HUES64 (cell line): ENCODE results near the gene LGALS4.

Source experiments
- H3K27ac ChIP-seq: 2 replicates; pipeline ENCODE4 v1.7.0; 2013; ENCODE audit warnings: low read depth, low read length, inconsistent platforms
- H3K27me3 ChIP-seq: 2 replicates; pipeline ENCODE4 v1.6.1; 2013; ENCODE audit warnings: mild to moderate bottlenecking, low read length; ENCODE audit not compliant: insufficient read depth
- H3K36me3 ChIP-seq: 2 replicates; pipeline ENCODE4 v1.6.1; 2013; ENCODE audit warnings: mild to moderate bottlenecking, low read length; ENCODE audit not compliant: insufficient read depth
- H3K4me1 ChIP-seq: 2 replicates; pipeline ENCODE4 v1.6.1; 2013; ENCODE audit warnings: mild to moderate bottlenecking, low read length, moderate library complexity; ENCODE audit not compliant: insufficient read depth
- H3K4me3 ChIP-seq: 2 replicates; pipeline ENCODE4 v1.5.1; 2013; ENCODE audit warnings: mild to moderate bottlenecking, low read length, moderate library complexity
- H3K9ac ChIP-seq: 2 replicates; pipeline ENCODE4 v1.6.1; 2013; ENCODE audit warnings: mild to moderate bottlenecking, low read depth, low read length
- H3K9me3 ChIP-seq: 2 replicates; pipeline ENCODE4 v1.6.1; 2013; ENCODE audit warnings: low read depth, low read length; ENCODE audit not compliant: insufficient read depth
- WGBS: fragments of 150-250, 120-280 bp; methylation state at CpG from one replicate; pipeline ENCODE4 v1.1.7; 2013; ENCODE audit warnings: missing lambda C conversion rate; 5-methylcytosine and 5-hydroxymethylcytosine counted together

Gene LGALS4

DNA sequence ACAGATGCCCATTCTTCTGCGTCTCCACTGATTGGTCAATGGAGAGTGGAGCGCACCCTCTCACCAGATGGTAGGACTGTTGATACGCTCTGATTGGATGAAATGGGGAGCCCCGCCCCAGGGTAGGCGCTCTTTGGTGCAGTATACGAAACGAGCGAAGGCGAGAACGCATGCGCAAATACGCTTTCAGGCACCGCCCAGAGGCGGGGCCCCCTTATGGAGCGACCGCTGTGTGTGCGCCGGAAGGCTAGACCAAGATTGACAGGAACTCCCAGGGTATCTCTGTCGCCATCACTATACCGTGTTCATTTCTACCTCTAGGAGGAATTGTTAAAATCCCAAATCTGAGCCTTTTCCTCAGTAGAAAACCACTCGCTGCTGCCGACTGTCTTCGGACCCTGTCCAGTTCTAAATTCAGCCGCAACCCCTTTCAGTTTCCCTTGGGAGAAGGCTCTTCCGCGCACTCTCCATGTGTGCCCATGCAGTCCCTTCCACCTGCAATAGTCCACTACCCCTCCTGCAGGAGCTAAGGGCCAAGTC lies 37.8 kb upstream of the LGALS4 start:
- WGBS: under 1% methylated on average over 26 of the region's 26 CpGs
- no peaks in the 10 kb centered on the region for H3K27me3 ChIP-seq
- H3K9ac ChIP-seq: peak overlapping the region; percentile 35; the same call in 1 of the 2 replicates
- no peaks in the 10 kb centered on the region for H3K9me3 ChIP-seq
- H3K4me3 ChIP-seq: peak overlapping the region; percentile 67
- H3K27ac ChIP-seq: peak overlapping the region; percentile 90
- peaks cover 3% of the 10 kb centered on the region; the same call in 1 of the 2 replicates for H3K4me1 ChIP-seq
- peaks cover 29% of the 10 kb centered on the region for H3K36me3 ChIP-seq

DNA sequence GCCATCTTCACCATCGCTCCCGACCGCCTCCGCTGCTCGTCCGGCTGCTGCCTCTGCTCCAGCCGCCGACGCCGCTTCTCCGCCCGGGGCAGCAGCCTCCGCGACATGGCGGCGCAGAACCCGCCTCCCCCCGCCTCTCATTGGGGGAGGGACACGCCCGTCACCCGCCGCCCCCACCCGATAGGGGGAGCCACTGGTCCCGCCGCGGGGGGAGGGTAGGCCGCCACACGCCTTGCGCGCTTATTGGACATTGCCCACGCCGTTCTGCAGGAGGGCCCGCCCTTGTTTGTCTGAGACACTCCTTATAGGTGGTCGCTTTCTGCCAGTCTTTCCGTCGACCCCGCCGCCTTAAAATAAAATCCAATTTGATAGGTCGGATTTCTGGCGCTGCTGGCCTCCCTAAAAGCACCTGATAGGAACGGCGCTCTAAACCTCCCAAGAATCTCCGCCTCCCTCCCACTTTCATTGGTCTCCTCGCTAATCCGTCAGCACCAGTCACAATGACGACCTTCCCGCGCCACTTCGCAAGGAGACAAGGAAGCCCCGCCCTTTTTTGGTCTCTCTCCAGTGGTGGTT lies 37.2 kb upstream of the LGALS4 start, which contains the start of gene HNRNPL:
HNRNPL (minus strand) TSS at position 127 of the 576 bp plus-strand sequence; CDS start at position 107, 20 bp downstream.
- WGBS: under 1% methylated on average over 50 of the region's 50 CpGs
- Histone ChIP-seq H3K27me3 (no peaks in the 10 kb centered on the region), H3K9ac (peak within 1 kb of the TSS; percentile 96), H3K36me3 (peaks cover 35% of the 10 kb centered on the region), H3K9me3 (no peaks in the 10 kb centered on the region), H3K27ac (peak within 1 kb of the TSS; percentile 100), H3K4me1 (peaks cover 3% of the 10 kb centered on the region; the same call in 1 of the 2 replicates), H3K4me3 (peak within 1 kb of the TSS; percentile 78)

DNA sequence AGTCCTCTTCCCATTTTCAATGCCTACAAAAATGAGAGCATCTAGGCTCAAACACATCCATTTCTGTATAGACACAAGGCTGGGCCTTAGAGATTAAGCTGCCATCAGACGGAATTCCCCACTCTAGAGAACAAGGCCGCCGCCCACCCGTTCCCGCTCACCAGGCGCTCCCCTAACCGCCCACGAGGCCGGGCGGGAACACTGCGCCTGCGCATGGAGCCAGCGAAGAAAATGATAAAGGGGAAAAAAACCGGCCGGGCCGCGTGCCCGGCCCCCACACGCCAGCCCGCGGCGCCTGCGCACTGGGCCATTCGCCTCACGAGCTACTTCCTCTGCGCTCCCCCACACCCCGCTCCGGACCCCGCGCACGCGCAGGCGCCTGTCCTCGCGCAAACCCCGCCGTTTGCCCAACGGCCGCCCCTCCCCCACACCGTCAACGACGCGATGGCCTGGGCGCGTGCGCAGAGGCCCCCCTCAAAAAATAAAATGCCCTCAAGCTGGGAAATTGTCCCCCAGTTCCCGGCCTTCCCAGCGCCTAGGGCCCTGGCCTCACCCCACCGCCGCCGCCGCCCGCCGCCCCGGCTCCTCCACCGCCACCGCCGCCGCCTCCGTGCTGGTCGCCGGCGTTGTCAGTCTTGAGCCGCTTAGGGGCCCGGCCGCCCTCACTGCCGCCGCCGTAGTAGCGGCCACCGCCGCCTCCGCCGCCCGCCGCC lies 36.6 kb upstream of the LGALS4 start:
- H3K36me3 ChIP-seq: peaks cover 41% of the 10 kb centered on the region
- H3K4me3 ChIP-seq: peak overlapping the region; percentile 78
- peaks cover 3% of the 10 kb centered on the region; the same call in 1 of the 2 replicates for H3K4me1 ChIP-seq
- peak overlapping the region; percentile 100 for H3K27ac ChIP-seq
- peak overlapping the region; percentile 96 for H3K9ac ChIP-seq
- H3K9me3 ChIP-seq: no peaks in the 10 kb centered on the region
- under 1% methylated on average over 76 of the region's 76 CpGs for WGBS
- H3K27me3 ChIP-seq: no peaks in the 10 kb centered on the region

DNA sequence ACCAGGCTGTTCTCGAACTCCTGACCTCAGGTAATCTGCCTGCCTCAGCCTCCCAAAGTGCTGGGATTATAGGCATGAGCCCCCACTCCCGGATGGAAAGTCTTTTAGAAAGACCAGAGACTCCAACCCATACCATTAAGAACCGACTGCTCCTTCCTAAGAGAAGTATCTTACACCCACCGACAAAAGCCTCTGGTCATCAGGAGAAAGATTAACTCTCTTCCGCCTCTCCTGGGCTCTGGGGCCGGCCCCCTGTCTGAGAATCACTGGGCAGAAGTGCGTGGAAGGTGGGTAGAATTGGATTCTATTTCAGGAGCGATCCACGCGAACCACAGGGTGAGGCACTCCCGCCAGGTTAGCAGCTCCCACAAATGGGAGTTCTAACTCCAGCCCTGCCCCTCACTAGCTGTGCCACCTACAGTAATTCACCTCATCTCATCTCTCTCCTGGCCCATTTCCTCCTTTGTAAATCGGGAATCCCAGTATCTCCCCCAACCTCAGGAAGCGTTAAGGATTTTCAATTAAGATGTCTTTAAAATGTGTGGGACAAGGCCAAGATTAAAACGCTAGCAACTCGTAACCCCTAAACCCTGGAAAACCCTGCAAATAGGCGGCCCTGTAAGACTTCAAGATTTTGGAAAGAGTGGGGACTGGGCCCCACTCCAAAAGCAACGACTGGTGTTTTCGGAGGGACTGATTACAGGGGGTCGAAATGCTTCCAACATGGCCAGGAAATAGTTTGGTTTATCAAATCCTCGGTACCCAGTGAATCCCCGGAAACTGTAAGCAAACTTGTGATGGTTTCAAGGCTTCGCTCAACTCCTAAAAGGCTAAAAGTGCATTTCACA lies 35.8 kb upstream of the LGALS4 start:
- Histone ChIP-seq H3K27ac (peak overlapping the region; percentile 100), H3K4me3 (peak overlapping the region; percentile 78), H3K9ac (peak overlapping the region; percentile 96), H3K36me3 (peaks cover 49% of the 10 kb centered on the region), H3K9me3 (no peaks in the 10 kb centered on the region), H3K27me3 (no peaks in the 10 kb centered on the region), H3K4me1 (peaks cover 3% of the 10 kb centered on the region; the same call in 1 of the 2 replicates)
- 25% methylated on average over 21 of the region's 22 CpGs for WGBS

DNA sequence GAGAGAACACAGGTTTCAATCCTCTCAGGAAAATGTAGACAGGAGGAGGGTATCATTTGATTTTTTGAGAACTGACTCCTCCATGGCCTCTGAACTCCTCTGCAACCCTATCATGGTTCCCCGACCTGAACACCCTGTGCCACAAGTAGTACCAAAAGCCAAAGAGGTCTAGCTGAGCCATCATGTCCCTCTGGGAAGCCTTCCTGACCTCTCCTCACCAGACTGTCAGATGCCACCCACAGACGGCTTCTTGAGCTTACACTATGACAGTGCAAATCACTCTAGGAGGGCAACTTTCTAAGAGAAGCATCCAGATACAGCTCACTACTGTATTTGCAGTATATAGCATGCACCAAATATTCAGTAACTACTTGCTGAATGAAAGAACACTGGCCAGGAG lies 33.4 kb upstream of the LGALS4 start:
- peaks cover 73% of the 10 kb centered on the region for H3K36me3 ChIP-seq
- H3K27ac ChIP-seq: no peak overlapping the region
- peaks cover 3% of the 10 kb centered on the region; the same call in 1 of the 2 replicates for H3K4me1 ChIP-seq
- no peak overlapping the region for H3K4me3 ChIP-seq
- H3K27me3 ChIP-seq: no peaks in the 10 kb centered on the region
- H3K9me3 ChIP-seq: no peaks in the 10 kb centered on the region
- WGBS: 93% methylated on average over 2 of the region's 2 CpGs
- H3K9ac ChIP-seq: no peak overlapping the region; the same call in 1 of the 2 replicates

DNA sequence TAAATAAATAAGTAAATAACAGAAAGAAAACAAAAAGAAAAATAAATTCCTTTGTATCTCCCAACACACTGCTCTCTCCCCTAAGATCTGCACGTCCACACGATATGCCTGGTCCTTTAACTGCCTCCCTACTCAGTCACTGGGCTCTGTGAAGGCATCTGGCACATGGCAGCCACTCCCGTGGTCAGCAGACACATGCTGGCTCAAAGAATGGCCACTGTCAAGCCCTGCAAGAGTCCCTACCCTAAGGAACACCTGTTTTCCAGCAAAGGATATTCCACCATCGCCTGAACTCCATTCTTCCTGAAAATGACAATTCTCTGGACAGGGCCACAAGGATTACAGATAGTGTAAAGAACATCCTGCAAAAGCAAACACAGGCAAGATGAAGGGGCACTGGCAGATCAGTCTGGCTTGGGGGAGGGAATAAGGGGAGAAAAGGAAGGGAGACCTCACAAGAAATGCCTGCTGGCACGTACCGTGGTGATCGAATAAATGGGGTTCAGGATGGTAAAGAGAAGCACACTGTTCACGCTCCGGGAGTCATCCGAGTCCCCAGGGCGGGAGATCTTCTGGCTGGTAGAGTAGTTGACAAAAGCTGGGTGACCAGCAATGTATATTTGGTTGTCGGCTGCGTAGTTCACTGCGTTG lies 32.8 kb upstream of the LGALS4 start:
- Histone ChIP-seq H3K4me3 (no peak overlapping the region), H3K27me3 (no peaks in the 10 kb centered on the region), H3K27ac (no peak overlapping the region), H3K4me1 (peaks cover 3% of the 10 kb centered on the region; the same call in 1 of the 2 replicates), H3K36me3 (peaks cover 79% of the 10 kb centered on the region), H3K9me3 (no peaks in the 10 kb centered on the region), H3K9ac (no peak overlapping the region)
- WGBS: 97% methylated on average over 14 of the region's 14 CpGs

DNA sequence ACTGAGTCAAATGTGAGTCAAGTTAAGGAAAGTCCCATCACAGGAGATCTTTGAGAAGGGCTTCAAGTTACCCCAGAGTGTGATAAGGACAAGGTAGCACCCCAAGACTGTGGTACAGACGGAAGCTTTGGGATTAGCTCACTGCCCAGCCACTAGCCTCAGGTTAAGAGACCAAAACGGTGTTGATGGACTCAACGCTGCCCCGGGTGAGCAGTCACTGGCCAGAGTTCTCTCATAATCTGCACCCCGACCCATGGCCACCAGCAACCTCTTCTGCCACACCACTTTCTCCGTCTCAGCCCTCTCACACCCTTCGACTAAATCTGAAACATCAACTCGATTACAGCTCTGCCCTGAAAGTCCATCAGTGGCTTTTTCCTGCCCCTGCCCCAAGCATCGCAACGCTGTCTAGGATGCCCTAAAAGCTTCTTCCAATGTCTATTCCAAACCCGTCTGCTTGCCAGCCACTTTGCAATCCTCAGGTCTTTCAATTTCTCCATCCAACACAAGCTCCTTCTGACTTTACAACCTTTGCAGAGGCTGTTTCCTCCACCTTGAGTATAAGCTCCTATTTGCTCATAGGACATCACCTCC lies 31.4 kb upstream of the LGALS4 start:
- Histone ChIP-seq H3K27me3 (no peaks in the 10 kb centered on the region), H3K4me3 (no peak overlapping the region), H3K4me1 (peaks cover 3% of the 10 kb centered on the region; the same call in 1 of the 2 replicates), H3K36me3 (peaks cover 92% of the 10 kb centered on the region), H3K9me3 (no peaks in the 10 kb centered on the region), H3K27ac (no peak overlapping the region), H3K9ac (no peak overlapping the region)
- WGBS: 95% methylated on average over 11 of the region's 11 CpGs

DNA sequence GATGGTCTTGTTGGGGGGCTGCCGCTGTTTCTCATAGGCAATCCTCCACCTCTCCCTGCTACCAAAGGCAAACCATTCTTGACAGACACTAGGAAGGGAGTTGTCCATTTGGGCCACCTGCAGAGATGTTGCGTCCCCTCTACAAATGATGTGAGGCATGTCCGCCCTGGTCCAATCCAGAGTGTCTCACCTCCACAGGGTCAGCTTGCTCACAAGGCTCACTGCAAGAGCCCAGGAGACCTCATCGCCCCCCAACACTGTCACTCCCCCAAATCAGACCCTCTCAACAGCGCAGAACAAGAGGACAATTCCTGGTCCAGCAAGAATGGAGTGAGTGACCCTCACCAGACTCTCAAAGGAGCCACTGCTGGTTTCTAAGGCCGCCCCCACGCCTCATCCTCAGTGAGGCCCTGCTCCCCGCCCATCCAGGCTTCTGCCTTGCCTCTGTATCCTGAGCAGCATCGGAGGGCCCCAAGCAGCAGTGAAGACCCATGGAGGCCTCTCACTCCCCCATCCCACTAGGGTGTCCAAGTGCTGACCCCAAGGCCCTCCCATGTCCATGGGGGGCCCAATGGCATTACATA lies 30.5 kb upstream of the LGALS4 start:
- Histone ChIP-seq H3K36me3 (peaks cover 98% of the 10 kb centered on the region), H3K27ac (no peak overlapping the region), H3K4me3 (no peak overlapping the region), H3K9me3 (no peaks in the 10 kb centered on the region), H3K27me3 (no peaks in the 10 kb centered on the region), H3K4me1 (no peaks in the 10 kb centered on the region; the same call in 1 of the 2 replicates), H3K9ac (no peak overlapping the region)
- WGBS: 96% methylated on average over 9 of the region's 9 CpGs

DNA sequence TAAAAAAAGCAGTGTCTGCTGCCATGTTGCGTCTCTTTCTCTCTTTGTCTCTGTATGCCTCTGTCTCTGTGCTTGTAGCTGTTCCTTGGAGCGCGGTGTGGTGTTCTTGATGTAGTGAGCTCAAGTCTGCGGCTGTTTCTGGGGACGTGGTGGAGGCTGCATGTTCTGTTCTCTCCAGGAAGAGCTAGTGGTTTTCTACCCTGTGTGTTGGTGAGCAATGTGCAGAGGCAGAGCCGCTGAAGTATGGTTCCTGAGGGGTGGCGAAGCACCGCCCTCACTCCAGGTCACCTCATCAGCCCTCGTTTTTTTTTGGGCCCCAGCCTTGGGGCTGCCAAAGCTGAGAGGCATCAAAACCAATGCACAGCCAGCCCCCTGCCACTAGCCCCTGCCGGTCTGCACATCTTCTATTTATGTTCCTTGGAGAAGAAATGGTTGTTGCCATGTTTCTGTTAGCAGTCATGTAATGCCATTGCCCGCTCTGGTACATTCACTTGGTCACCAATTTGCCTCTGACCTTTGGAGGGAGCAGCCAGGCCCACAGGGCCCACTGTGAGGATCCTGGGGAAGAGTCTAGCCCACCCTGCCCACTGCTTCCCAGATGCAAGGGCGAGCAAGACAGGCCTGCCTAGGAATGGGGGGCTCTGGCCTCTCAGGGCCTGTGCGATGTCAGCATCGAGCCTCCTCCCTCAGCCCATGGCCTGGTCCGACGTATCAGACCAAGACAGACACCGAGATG lies 29.9 kb upstream of the LGALS4 start:
- no peak overlapping the region for H3K4me3 ChIP-seq
- H3K4me1 ChIP-seq: no peaks in the 10 kb centered on the region; the same call in 1 of the 2 replicates
- no peaks in the 10 kb centered on the region for H3K27me3 ChIP-seq
- no peak overlapping the region for H3K27ac ChIP-seq
- no peak overlapping the region for H3K9ac ChIP-seq
- WGBS: 96% methylated on average over 17 of the region's 17 CpGs
- no peaks in the 10 kb centered on the region for H3K9me3 ChIP-seq
- H3K36me3 ChIP-seq: peaks cover 100% of the 10 kb centered on the region
